DND-41 (cell line): ENCODE measurements around the gene IQCE.

ENCODE experiments used
- EZH2 ChIP-seq: IDR thresholded peaks from 3 replicates; pipeline ENCODE4 v1.6.1; 2012; ENCODE audit warnings: borderline replicate concordance, low read depth, mild to moderate bottlenecking, moderate library complexity, low read length, inconsistent platforms; ENCODE audit not compliant: severe bottlenecking
- TF ChIP-seq, protein P1 (sequence below): IDR thresholded peaks from 2 replicates; pipeline ENCODE4 v1.5.1; 2012; ENCODE audit warnings: borderline replicate concordance, low read length, moderate library complexity, mild to moderate bottlenecking; ENCODE audit not compliant: poor library complexity, severe bottlenecking; ENCODE audit errors: extremely low read depth

DNA sequence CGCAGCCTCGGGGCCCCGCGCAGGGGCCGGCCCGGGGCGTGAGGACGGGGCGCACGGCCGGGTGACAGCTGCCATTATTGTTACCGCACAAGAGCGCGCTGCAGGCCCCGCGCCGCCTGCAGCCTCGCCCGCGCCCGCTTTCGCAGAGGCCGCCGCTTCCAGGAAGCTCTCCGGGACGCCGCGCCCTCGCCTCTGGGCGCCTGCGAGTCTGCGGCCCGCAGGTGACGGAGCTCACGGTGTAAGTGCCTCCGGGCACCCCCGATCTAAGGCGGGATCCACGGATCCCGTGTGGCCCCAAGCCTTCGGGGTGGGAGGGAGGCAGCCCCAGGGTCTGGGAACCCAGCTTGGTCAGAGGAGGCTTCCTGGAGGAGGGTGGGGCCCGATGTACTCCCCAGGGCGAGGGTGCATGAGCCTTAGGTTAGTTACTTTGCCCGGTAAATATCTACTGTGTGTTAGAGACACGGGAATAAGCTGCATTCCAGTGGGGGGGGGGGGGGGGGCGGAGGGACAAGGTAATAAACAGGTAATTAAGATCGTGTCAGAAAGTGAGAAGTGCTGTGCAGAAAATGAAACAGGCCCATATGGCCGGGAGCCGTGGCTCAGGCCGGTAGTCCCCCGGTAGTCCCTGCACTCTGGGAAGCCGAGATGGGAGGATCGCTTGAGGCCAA lies 638 bp downstream of the IQCE start:
- TF ChIP-seq, protein P1, sequence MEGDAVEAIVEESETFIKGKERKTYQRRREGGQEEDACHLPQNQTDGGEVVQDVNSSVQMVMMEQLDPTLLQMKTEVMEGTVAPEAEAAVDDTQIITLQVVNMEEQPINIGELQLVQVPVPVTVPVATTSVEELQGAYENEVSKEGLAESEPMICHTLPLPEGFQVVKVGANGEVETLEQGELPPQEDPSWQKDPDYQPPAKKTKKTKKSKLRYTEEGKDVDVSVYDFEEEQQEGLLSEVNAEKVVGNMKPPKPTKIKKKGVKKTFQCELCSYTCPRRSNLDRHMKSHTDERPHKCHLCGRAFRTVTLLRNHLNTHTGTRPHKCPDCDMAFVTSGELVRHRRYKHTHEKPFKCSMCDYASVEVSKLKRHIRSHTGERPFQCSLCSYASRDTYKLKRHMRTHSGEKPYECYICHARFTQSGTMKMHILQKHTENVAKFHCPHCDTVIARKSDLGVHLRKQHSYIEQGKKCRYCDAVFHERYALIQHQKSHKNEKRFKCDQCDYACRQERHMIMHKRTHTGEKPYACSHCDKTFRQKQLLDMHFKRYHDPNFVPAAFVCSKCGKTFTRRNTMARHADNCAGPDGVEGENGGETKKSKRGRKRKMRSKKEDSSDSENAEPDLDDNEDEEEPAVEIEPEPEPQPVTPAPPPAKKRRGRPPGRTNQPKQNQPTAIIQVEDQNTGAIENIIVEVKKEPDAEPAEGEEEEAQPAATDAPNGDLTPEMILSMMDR: no peak
- no peak for TF ChIP-seq EZH2
